ENCODE results near the gene HAP1. TPM values are rescaled to one million over a fixed set of nuclear protein-coding genes. Genes with fewer than 3 reads are reported as not detected.

The HAP1 gene
- total RNA-seq, 1 experiment from 2014 or later: 2.5 TPM

GRCh38 chr17:41766135-41766534, 31.7 kb upstream of the HAP1 start:
- Histone ChIP-seq H2AK5ac (ENCODE audit: insufficient read length, low read length) (no peak overlapping the region), H2AFZ (ENCODE audit: low read length) (no peak overlapping the region), H3K23ac (ENCODE audit: insufficient read length, low read depth, low read length) (no peak overlapping the region), H2BK120ac (ENCODE audit: low read depth, low read length, poor library complexity, severe bottlenecking) (no peak overlapping the region), H2BK20ac (ENCODE audit: low read depth, low read length, poor library complexity, severe bottlenecking) (no peak overlapping the region), H3K79me2 (ENCODE audit: insufficient read depth, low read length) (no peaks in the 10 kb centered on the region), H3K56ac (ENCODE audit: insufficient read length, low read depth, low read length) (no peak overlapping the region), H3K9ac (ENCODE audit: extremely low read depth, insufficient read length, low read length) (no peak overlapping the region), H4K8ac (replicated peaks; ENCODE audit: insufficient read length, low read depth, low read length) (no peak overlapping the region), H3K9me3 (ENCODE audit: control insufficient read depth, low read depth, low read length) (no peaks in the 10 kb centered on the region), H3K27ac (ENCODE audit: insufficient read length, low read depth, low read length) (no peak overlapping the region), H4K91ac (ENCODE audit: insufficient read length, low read depth, low read length) (no peak overlapping the region), H3K27me3 (ENCODE audit: insufficient read depth, low read length) (no peaks in the 10 kb centered on the region), H3K4ac (ENCODE audit: low read depth, low read length) (no peak overlapping the region), H3K23me2 (ENCODE audit: insufficient read length, low read depth, low read length, poor library complexity, severe bottlenecking) (no peaks in the 10 kb centered on the region), H3K14ac (ENCODE audit: insufficient read depth, low read length) (no peak overlapping the region), H3K4me2 (ENCODE audit: insufficient read depth, insufficient read length, low read length) (no peak overlapping the region), H4K20me1 (ENCODE audit: control insufficient read depth, insufficient read depth, insufficient read length) (no peaks in the 10 kb centered on the region), H3T11ph (ENCODE audit: low read length) (no peak overlapping the region), H3K18ac (ENCODE audit: insufficient read length, low read depth, low read length) (no peak overlapping the region), H2BK15ac (ENCODE audit: low read depth, low read length) (no peak overlapping the region), H3K4me1 (ENCODE audit: insufficient read depth, low read length) (no peaks in the 10 kb centered on the region), H2BK5ac (ENCODE audit: insufficient read length, low read length) (no peak overlapping the region), H4K5ac (ENCODE audit: insufficient read length, low read depth, low read length) (no peak overlapping the region), H2BK12ac (ENCODE audit: insufficient read length, low read depth, low read length) (no peak overlapping the region), H3K79me1 (ENCODE audit: insufficient read depth, low read depth, low read length, poor library complexity, severe bottlenecking) (no peaks in the 10 kb centered on the region)
- Mint-ChIP-seq H3K4me1 (no peaks in the 10 kb centered on the region), H3K27ac (no peak overlapping the region), H3K27me3 (ENCODE audit: low read depth) (no peaks in the 10 kb centered on the region), H3K9me3 (no peaks in the 10 kb centered on the region), H3K4me3 (no peak overlapping the region), H3K36me3 (ENCODE audit: insufficient read depth in 1 of 3, low read depth in 3 of 3) (peaks cover 52 to 90% (median 87%) of the 10 kb centered on the region in 3 experiments)
- no peak for DNase-seq
- no peak for TF ChIP-seq CTCF (conservative IDR thresholded peaks at IDR 0.05)
